DND-41 (cell line): ENCODE measurements around the gene KRTAP10-6.

ENCODE experiments used
- ATAC-seq: fragments of 200-7000 bp; cut with Tn5 transposase; 3 replicates; pipeline ENCODE4 v1.9.1; 2021; ENCODE audit warnings: low read depth; ENCODE audit not compliant: insufficient read depth
- DNase-seq: peaks from one replicate; pipeline ENCODE4 v3.0.0-alpha.2; 2020
- H2AFZ ChIP-seq: 2 replicates; pipeline ENCODE4 v1.6.0; 2012; ENCODE audit warnings: low read depth, low read length
- H3K27ac ChIP-seq: 2 replicates; pipeline ENCODE4 v1.5.1; 2012; ENCODE audit warnings: low read length, inconsistent platforms
- H3K27me3 ChIP-seq: fragments of 200-600 bp; sonication (generic); 2 replicates; pipeline ENCODE4 v1.6.0; 2012; ENCODE audit warnings: low read length, mild to moderate bottlenecking, inconsistent platforms; ENCODE audit not compliant: insufficient read depth, poor library complexity
- H3K36me3 ChIP-seq: 2 replicates; pipeline ENCODE4 v1.5.1; 2012; ENCODE audit warnings: low read length, inconsistent platforms; ENCODE audit not compliant: insufficient read depth
- H3K4me1 ChIP-seq: 2 replicates; pipeline ENCODE4 v1.5.1; 2012; ENCODE audit warnings: mild to moderate bottlenecking, low read length; ENCODE audit not compliant: insufficient read depth
- H3K4me2 ChIP-seq: 2 replicates; pipeline ENCODE4 v1.6.0; 2012; ENCODE audit warnings: mild to moderate bottlenecking, moderate library complexity, low read length, inconsistent platforms; ENCODE audit not compliant: insufficient read depth
- H3K4me3 ChIP-seq, 2 experiments: fragments of 200-600 bp in 1 of 2; shearing (Covaris generic) in 1 of 2; 2 replicates each; pipeline ENCODE4 v1.5.1; 2012 to 2016; ENCODE audit warnings: inconsistent platforms in 2 of 2, low read length in 2 of 2, mild to moderate bottlenecking in 2 of 2, low read depth in 1 of 2, moderate library complexity in 1 of 2
- H3K79me2 ChIP-seq: 2 replicates; pipeline ENCODE4 v1.6.0; 2012; ENCODE audit warnings: low read length, inconsistent platforms; ENCODE audit not compliant: insufficient read depth
- H3K9ac ChIP-seq: 2 replicates; pipeline ENCODE4 v1.6.0; 2012; ENCODE audit warnings: low read depth, mild to moderate bottlenecking, inconsistent platforms, low read length, moderate library complexity
- H3K9me3 ChIP-seq: 2 replicates; pipeline ENCODE4 v1.5.1; 2012; ENCODE audit warnings: low read length, moderate library complexity, mild to moderate bottlenecking, inconsistent platforms; ENCODE audit not compliant: insufficient read depth, severe bottlenecking
- H4K20me1 ChIP-seq: 2 replicates; pipeline ENCODE4 v1.6.0; 2012; ENCODE audit warnings: low read length; ENCODE audit not compliant: insufficient read depth
- CTCF ChIP-seq: IDR thresholded peaks from 2 replicates; pipeline ENCODE4 v1.5.1; 2012; ENCODE audit warnings: borderline replicate concordance, low read length, moderate library complexity, mild to moderate bottlenecking; ENCODE audit not compliant: poor library complexity, severe bottlenecking; ENCODE audit errors: extremely low read depth
- EZH2 ChIP-seq: IDR thresholded peaks from 3 replicates; pipeline ENCODE4 v1.6.1; 2012; ENCODE audit warnings: borderline replicate concordance, low read depth, mild to moderate bottlenecking, moderate library complexity, low read length, inconsistent platforms; ENCODE audit not compliant: severe bottlenecking

Gene KRTAP10-6

GRCh38 chr21:44626673-44627143 is 34.4 kb upstream of the KRTAP10-6 start, which contains the start of gene KRTAP10-9:
Gene KRTAP10-9 (plus strand): TSS chr21:44627093. CDS start chr21:44627172, 79 bp downstream.
- Histone ChIP-seq H3K27me3 (no peaks in the 10 kb centered on the region), H3K27ac (no peak within 1 kb of the TSS), H2AFZ (no peak within 1 kb of the TSS), H3K4me2 (no peak within 1 kb of the TSS), H3K4me3 (no peak within 1 kb of the TSS), H4K20me1 (no peaks in the 10 kb centered on the region), H3K9me3 (peaks cover 15% of the 10 kb centered on the region), H3K79me2 (no peaks in the 10 kb centered on the region), H3K9ac (no peak within 1 kb of the TSS), H3K4me1 (no peaks in the 10 kb centered on the region), H3K36me3 (no peaks in the 10 kb centered on the region)
- DNase-seq, result no peak
- ATAC-seq, result no peak
- TF ChIP-seq EZH2 (no peak), CTCF (no peak)

- H2AFZ ChIP-seq, result no peak overlapping the region
- no peak overlapping the region for H3K4me3 ChIP-seq
- no peaks in the 10 kb centered on the region for H4K20me1 ChIP-seq
- no peak for TF ChIP-seq EZH2
- no peak for TF ChIP-seq CTCF
- DNase-seq (peak; percentile 10), ATAC-seq (peak; percentile 39; the same call in 1 of the 3 replicates)
- no peak overlapping the region for H3K27ac ChIP-seq
- H3K27me3 ChIP-seq, result no peaks in the 10 kb centered on the region
- H3K9ac ChIP-seq, result no peak overlapping the region
- H3K4me1 ChIP-seq, result no peaks in the 10 kb centered on the region
- no peak overlapping the region for H3K4me2 ChIP-seq
- no peaks in the 10 kb centered on the region for H3K79me2 ChIP-seq
- H3K36me3 ChIP-seq, result no peaks in the 10 kb centered on the region
- H3K9me3 ChIP-seq, result peaks cover 15% of the 10 kb centered on the region
Measured at GRCh38 chr21:44626262-44626661, 34.0 kb upstream of the KRTAP10-6 start.

GRCh38 chr21:44625756-44626155 is 33.5 kb upstream of the KRTAP10-6 start:
- no peak overlapping the region for H3K4me3 ChIP-seq
- no peak overlapping the region for H3K27ac ChIP-seq
- H4K20me1 ChIP-seq, result no peaks in the 10 kb centered on the region
- H3K9ac ChIP-seq, result no peak overlapping the region
- TF ChIP-seq EZH2, result no peak
- TF ChIP-seq CTCF, result no peak
- no peaks in the 10 kb centered on the region for H3K4me1 ChIP-seq
- ATAC-seq, result no peak
- peaks cover 10% of the 10 kb centered on the region for H3K9me3 ChIP-seq
- DNase-seq, result no peak
- no peaks in the 10 kb centered on the region for H3K36me3 ChIP-seq
- H2AFZ ChIP-seq, result no peak overlapping the region
- H3K79me2 ChIP-seq, result no peaks in the 10 kb centered on the region
- H3K4me2 ChIP-seq, result no peak overlapping the region
- H3K27me3 ChIP-seq, result no peaks in the 10 kb centered on the region
